WTC11 (cell line): ENCODE measurements around the gene AKAP13. TPM values are rescaled to one million over a fixed set of nuclear protein-coding genes. Genes with fewer than 3 reads are reported as not detected.

Source experiments
- ATAC-seq: fragments of 200-7000 bp; cut with Tn5 transposase; 2 replicates; pipeline ENCODE4 v1.10.0; 2021; ENCODE audit warnings: mild to moderate bottlenecking, moderate library complexity
- CTCF ChIA-PET: fragments of 300-600 bp; sonication (Branson Sonifier 250); formaldehyde crosslinking; loops from one replicate; lab custom pipeline; 2021; ENCODE audit warnings: antibody characterized with exemption; lab: Charles Lee
- POLR2A ChIA-PET: fragments of 350-600 bp; sonication (Branson Sonifier 250); formaldehyde crosslinking; loops from one replicate; lab custom pipeline; 2021; ENCODE audit warnings: antibody characterized with exemption; lab: Charles Lee
- DNase-seq: peaks from one replicate; pipeline ENCODE4 v3.0.0; 2021; ENCODE audit warnings: low spot score
- H3K27ac Mint-ChIP-seq: 2 replicates; pipeline ENCODE4 v1.8.0; 2021; ENCODE audit warnings: mixed read lengths
- H3K27me3 Mint-ChIP-seq: 2 replicates; pipeline ENCODE4 v1.8.0; 2021; ENCODE audit warnings: low read depth, mild to moderate bottlenecking, moderate library complexity, mixed read lengths
- H3K36me3 Mint-ChIP-seq: 2 replicates; pipeline ENCODE4 v1.8.0; 2021; ENCODE audit warnings: mixed read lengths
- H3K4me1 Mint-ChIP-seq: 2 replicates; pipeline ENCODE4 v1.8.0; 2022; ENCODE audit warnings: mixed read lengths
- H3K4me3 Mint-ChIP-seq: 2 replicates; pipeline ENCODE4 v1.8.0; 2021; ENCODE audit warnings: mild to moderate bottlenecking, moderate library complexity, mixed read lengths
- H3K9me3 Mint-ChIP-seq: 2 replicates; pipeline ENCODE4 v1.8.0; 2021; ENCODE audit warnings: mixed read lengths
- ATF1 ChIP-seq: sonication (generic); formaldehyde crosslinking; IDR thresholded peaks from 2 replicates; pipeline ENCODE4 v1.8.1; 2023; ENCODE audit warnings: mild to moderate bottlenecking, moderate library complexity, missing genetic modification reagents
- E2F1 ChIP-seq: sonication (generic); formaldehyde crosslinking; IDR thresholded peaks from 2 replicates; pipeline ENCODE4 v1.8.0; 2022; ENCODE audit warnings: mild to moderate bottlenecking, missing genetic modification reagents
- EMX1 ChIP-seq: fragments of 250-450 bp; sonication (Bioruptor Pico); IDR thresholded peaks from 2 replicates; pipeline ENCODE4 v1.8.0; 2021; ENCODE audit warnings: mild to moderate bottlenecking
- FOXP4 ChIP-seq: sonication (generic); formaldehyde crosslinking; IDR thresholded peaks from 2 replicates; pipeline ENCODE4 v1.8.0; 2022; ENCODE audit warnings: mild to moderate bottlenecking, missing genetic modification reagents
- MLX ChIP-seq: sonication (generic); formaldehyde crosslinking; IDR thresholded peaks from 2 replicates; pipeline ENCODE4 v1.8.1; 2023; ENCODE audit warnings: mild to moderate bottlenecking, missing genetic modification reagents, moderate library complexity
- SMAD3 ChIP-seq: sonication (generic); formaldehyde crosslinking; IDR thresholded peaks from 2 replicates; pipeline ENCODE4 v1.8.0; 2022; ENCODE audit warnings: missing genetic modification reagents, mild to moderate bottlenecking, borderline replicate concordance
- SOX15 ChIP-seq: fragments of 250-450 bp; sonication (Bioruptor Pico); IDR thresholded peaks from 2 replicates; pipeline ENCODE4 v1.9.0; 2021; ENCODE audit warnings: mild to moderate bottlenecking
- ZBTB21 ChIP-seq: sonication (generic); formaldehyde crosslinking; IDR thresholded peaks from 2 replicates; pipeline ENCODE4 v1.8.1; 2023; ENCODE audit warnings: mild to moderate bottlenecking, missing genetic modification reagents, borderline replicate concordance
- ZNF121 ChIP-seq: sonication (generic); formaldehyde crosslinking; IDR thresholded peaks from 2 replicates; pipeline ENCODE4 v1.8.0; 2023; ENCODE audit warnings: missing genetic modification reagents
- ZNF281 ChIP-seq: sonication (generic); formaldehyde crosslinking; IDR thresholded peaks from 2 replicates; pipeline ENCODE4 v1.8.0; 2023; ENCODE audit warnings: mild to moderate bottlenecking, missing genetic modification reagents
- total RNA-seq: library from RNA; stranded (reverse); gene quantifications from 3 replicates; pipeline ENCODE4 v1.2.3, GENCODE V29; 2021
- TF ChIP-seq, protein P1 (sequence below): sonication (generic); formaldehyde crosslinking; IDR thresholded peaks from 2 replicates; pipeline ENCODE4 v1.8.0; 2023; ENCODE audit warnings: missing genetic modification reagents, mild to moderate bottlenecking, borderline replicate concordance
- TF ChIP-seq, protein P2 (sequence below): sonication (generic); formaldehyde crosslinking; IDR thresholded peaks from 2 replicates; pipeline ENCODE4 v1.8.1; 2022; ENCODE audit warnings: low read depth, mild to moderate bottlenecking, moderate library complexity, missing genetic modification reagents, borderline replicate concordance

Gene AKAP13
- total RNA-seq, 1 experiment from 2014 or later, result 50.3 TPM

DNA sequence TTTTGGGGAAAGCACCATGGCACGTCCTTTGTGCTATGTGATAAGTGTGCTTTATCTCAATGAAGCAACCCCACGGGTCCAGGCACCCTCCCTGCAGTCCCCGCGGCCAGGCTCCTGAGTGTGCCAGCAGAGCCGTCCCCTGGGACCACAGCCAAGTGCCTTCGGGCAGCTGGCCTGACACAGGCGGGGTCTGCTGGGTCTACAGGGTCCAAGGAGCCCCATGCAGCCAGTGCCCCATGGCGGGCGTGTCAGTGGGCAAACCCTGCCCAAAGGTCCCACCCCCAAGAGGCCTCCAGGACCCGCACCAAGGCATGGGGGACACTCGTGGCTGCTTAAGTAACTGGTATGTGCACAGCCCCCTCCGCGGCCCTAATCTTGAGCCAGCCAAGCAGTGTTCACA is 379.0 kb downstream of the AKAP13 start:
- CTCF ChIA-PET, result no interaction called here
- no peaks in the 10 kb centered on the region for H3K27me3 Mint-ChIP-seq

More for the DNA sequence above, 379.0 kb downstream of the AKAP13 start:
- Mint-ChIP-seq H3K27ac (no peak overlapping the region), H3K4me1 (peaks cover 24% of the 10 kb centered on the region), H3K4me3 (no peak overlapping the region)
- ATAC-seq (no peak), DNase-seq (no peak)
- no peak for TF ChIP-seq ZNF121 (CRISPR knock-in tag)
- no peak for TF ChIP-seq SOX15 (CRISPR knock-in tag)
- TF ChIP-seq SMAD3 (CRISPR knock-in tag), result no peak
- TF ChIP-seq EMX1 (CRISPR knock-in tag), result no peak
- no peak for TF ChIP-seq E2F1
- TF ChIP-seq, protein P1, sequence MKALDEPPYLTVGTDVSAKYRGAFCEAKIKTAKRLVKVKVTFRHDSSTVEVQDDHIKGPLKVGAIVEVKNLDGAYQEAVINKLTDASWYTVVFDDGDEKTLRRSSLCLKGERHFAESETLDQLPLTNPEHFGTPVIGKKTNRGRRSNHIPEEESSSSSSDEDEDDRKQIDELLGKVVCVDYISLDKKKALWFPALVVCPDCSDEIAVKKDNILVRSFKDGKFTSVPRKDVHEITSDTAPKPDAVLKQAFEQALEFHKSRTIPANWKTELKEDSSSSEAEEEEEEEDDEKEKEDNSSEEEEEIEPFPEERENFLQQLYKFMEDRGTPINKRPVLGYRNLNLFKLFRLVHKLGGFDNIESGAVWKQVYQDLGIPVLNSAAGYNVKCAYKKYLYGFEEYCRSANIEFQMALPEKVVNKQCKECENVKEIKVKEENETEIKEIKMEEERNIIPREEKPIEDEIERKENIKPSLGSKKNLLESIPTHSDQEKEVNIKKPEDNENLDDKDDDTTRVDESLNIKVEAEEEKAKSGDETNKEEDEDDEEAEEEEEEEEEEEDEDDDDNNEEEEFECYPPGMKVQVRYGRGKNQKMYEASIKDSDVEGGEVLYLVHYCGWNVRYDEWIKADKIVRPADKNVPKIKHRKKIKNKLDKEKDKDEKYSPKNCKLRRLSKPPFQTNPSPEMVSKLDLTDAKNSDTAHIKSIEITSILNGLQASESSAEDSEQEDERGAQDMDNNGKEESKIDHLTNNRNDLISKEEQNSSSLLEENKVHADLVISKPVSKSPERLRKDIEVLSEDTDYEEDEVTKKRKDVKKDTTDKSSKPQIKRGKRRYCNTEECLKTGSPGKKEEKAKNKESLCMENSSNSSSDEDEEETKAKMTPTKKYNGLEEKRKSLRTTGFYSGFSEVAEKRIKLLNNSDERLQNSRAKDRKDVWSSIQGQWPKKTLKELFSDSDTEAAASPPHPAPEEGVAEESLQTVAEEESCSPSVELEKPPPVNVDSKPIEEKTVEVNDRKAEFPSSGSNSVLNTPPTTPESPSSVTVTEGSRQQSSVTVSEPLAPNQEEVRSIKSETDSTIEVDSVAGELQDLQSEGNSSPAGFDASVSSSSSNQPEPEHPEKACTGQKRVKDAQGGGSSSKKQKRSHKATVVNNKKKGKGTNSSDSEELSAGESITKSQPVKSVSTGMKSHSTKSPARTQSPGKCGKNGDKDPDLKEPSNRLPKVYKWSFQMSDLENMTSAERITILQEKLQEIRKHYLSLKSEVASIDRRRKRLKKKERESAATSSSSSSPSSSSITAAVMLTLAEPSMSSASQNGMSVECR (CRISPR knock-in tag), result no peak
- TF ChIP-seq ATF1, result no peak
- TF ChIP-seq, protein P2, sequence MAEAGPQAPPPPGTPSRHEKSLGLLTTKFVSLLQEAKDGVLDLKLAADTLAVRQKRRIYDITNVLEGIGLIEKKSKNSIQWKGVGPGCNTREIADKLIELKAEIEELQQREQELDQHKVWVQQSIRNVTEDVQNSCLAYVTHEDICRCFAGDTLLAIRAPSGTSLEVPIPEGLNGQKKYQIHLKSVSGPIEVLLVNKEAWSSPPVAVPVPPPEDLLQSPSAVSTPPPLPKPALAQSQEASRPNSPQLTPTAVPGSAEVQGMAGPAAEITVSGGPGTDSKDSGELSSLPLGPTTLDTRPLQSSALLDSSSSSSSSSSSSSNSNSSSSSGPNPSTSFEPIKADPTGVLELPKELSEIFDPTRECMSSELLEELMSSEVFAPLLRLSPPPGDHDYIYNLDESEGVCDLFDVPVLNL, result no peak
- no peak for TF ChIP-seq FOXP4
- TF ChIP-seq MLX (CRISPR knock-in tag), result no peak
- no peak for TF ChIP-seq ZBTB21 (CRISPR knock-in tag)
- TF ChIP-seq ZNF281, result no peak
- TF ChIP-seq, all 79 proteins: peak for 0
- Mint-ChIP-seq H3K36me3 (peaks cover 21% of the 10 kb centered on the region), H3K9me3 (no peaks in the 10 kb centered on the region)
- POLR2A ChIA-PET, result no interaction called here
